Fibroblast of peridontal ligament (primary cell): ENCODE results near the gene RAPGEF1.
A peak's percentile ranks its signal among the peaks of the same experiment; 100 is the strongest.

ENCODE experiments used
- DNase-seq: peaks from one replicate; pipeline ENCODE4 v3.0.0-alpha.2; 2010; ENCODE audit errors: extremely low read depth

The RAPGEF1 gene

DNA sequence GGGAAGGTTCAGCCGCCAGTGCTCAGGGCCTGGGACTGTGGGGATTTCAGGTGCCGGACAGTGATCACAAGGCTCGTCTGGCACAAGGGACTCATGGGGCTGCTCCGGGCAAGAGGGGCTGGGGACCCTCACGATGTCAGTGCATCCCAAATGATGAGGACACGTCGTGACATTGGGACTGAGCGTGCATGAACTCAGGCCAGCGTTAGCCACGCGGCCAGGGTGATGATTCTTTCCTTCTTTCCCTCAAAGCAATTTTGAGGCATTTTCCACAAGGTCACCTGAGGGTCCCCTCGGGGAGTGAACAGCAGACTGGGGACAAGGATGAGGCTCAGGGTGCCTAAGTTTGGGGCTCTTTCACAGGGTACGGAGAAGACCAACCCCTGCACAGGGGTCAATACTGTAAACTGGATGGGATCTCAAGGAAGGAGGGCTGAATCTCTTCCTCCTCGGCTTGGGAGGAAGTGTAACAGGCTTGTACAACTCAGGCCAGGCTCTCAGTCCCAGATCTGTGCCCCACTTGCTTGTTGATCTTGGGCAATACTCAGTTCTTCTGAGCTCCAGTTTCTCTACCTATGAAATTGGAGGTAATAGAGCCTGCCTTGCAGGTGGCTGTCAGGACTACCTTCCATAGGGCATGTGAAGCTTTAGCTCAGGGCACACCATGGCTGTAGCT lies 116.1 kb downstream of the RAPGEF1 start:
- no peak for DNase-seq

DNA sequence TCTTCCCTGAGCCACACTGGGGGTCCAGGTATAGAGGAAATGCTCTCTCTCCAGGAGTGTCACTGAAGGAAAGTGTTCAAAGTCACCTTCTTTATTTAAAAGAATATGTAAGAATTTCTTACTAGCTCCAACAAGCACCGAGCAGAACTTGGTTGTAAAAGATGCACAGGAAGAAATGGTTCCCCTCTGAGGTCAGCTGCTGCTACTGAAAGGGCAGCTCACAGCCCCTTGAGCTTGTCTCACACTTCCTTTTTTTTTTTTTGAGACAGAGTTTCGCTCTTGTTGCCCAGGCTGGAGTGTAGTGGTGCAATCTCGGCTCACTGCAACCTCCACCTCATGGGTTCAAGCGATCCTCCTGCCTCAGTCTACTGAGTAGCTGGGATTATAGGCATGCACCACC lies 117.4 kb downstream of the RAPGEF1 start:
- DNase-seq, result no peak

DNA sequence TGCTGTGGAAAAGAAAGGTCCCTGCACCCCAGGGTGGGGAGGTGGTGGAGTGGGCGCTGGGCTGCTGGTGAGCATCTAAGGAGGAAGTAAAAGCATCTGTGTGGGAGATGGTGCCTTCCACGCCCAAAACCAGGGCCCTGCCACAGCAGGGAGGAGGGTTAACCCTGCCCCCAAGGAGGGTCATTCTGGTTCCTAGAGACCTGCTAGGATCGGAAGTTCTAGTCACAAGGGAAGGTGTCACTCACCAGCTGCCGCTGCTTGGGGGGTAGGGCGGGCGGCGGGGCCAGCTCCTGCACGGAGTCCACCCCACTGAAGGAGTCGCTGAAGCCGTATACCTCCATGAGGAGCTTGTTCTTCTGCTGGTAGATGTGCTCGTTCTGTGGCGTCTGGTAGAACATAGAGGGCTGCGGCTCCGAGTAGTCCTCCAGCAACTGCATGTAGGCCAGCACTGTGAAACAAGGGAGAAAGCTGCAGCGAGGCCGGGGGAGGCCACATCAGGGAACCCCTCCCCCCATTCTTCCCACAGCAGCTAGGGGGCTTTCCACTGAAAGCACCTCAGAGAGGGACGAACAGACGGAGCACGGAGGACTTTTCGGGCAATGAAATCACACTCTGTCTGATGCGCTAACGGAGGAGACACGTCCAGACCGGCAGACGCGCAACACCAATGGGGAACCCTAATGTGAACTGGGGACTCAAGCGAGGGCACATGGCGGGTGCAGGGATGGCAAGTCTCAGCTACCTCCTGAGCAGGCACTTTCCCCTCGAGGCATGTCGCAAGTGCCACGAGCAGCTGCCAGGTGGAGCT lies 118.1 kb downstream of the RAPGEF1 start:
- DNase-seq, result no peak

GRCh38 chr9:131620764-131621520 lies 118.9 kb downstream of the RAPGEF1 start:
- no peak for DNase-seq

DNA sequence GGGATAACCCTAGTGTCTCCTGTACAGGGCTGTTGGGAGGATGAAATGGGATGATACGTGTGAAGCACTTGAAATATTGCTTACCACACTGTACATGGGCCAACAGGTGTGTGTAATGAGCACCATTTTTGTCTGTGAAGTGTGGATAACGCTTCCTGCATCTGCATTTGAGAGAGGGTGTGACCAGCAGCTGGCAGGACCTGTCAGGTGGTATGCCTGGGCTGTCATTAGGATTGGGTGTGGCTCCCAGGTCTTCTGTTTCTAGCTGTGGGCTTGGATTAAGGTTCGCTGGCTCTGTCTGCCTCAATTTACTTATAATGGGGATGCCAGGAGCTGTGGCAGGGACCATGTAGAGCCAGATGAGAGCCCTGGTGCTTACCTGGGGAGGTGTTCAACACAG lies 120.2 kb downstream of the RAPGEF1 start:
- no peak for DNase-seq

DNA sequence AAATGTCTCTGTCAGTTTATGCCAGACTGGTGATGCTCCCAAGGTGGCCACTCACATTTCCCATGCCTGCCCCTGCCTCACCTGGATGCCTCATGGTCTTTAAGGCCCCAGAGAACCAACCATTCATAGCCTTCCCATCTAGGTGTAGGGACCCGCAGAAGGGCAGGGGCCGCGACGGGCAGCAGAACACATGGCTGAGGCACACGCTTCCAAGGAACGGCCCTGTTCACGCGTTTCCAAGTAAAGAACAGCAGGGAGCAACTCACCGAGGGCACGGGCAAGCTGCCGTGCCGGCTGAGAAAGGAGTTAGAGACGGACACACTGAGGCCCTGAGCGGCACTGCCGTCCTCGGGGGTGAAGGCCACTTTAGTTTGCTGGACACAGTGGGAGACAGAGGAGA lies 121.1 kb downstream of the RAPGEF1 start:
- no peak for DNase-seq

GRCh38 chr9:131618071-131618479 lies 121.8 kb downstream of the RAPGEF1 start:
- DNase-seq, result no peak

- no peak for DNase-seq
These were observed 122.3 kb downstream of the RAPGEF1 start for GRCh38 chr9:131617611-131618010.

DNA sequence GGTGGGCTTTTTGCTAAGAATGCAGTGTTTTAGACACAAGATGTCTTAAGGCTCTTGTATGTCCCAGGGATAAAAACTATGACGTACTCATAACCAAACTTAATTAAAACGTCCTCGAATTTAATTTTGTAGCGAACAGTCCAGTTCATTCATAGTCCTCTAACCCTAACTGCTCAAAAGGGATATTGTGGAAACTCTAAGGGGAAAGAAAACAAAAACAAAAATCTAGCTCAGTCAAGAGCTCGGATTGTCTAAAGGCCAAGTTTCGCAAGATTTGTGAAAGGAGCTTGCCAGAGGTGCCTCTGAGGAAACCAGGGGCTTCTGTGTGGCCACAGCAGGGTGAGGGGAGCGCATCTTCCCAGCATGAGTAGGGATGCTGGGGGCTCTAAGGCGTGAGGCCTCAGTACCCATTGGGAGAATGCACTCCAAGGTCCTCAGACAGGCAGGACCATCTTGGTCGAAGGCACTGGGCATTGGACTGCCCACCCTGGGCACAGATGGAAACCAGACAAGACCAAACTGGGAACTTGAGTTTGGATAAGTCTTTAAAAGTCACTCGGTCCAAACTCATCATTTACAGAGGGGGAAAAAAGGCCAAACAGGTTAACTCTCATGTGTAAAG lies 122.8 kb downstream of the RAPGEF1 start:
- DNase-seq, result peak; percentile 15

GRCh38 chr9:131614340-131614915 lies 125.4 kb downstream of the RAPGEF1 start:
- no peak for DNase-seq

DNA sequence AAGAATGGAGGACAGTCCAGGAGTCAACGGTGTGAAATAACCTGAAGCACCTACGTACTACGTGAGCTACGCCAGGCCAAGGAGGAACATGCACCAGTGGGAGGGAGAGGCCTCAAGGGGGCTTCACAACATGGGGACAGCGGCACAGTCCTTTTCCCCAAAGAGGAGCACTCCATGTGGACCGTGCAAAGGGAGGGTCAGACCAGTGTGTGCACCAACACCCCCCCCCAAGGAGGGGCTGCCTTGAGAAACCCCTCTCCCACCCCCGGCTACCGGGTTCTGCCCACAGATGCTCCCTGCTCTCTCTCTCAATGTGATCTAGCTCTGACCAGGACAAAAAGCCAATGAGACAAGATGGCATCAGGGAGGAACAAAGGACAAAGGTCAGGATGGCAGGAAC lies 126.0 kb downstream of the RAPGEF1 start:
- DNase-seq, result no peak

DNA sequence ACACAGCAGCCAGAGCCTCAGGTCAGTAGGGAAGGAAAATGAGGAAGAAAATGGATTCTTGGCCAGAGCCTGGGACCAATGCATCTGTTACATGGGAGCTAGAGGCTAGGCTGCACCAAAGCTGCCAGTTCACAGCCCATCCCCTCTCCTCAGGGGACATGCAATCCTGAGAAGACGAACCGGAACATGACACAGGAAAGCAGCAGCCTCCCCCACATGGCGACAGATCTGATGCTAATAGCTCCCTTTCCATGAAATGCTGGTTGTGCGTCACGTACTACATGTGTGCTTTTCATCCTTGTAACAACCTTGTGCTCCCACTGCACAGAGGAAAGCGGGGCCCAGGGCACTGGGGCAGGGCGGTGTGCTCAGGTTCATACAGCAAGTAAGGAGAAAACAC lies 127.0 kb downstream of the RAPGEF1 start:
- DNase-seq, result no peak

DNA sequence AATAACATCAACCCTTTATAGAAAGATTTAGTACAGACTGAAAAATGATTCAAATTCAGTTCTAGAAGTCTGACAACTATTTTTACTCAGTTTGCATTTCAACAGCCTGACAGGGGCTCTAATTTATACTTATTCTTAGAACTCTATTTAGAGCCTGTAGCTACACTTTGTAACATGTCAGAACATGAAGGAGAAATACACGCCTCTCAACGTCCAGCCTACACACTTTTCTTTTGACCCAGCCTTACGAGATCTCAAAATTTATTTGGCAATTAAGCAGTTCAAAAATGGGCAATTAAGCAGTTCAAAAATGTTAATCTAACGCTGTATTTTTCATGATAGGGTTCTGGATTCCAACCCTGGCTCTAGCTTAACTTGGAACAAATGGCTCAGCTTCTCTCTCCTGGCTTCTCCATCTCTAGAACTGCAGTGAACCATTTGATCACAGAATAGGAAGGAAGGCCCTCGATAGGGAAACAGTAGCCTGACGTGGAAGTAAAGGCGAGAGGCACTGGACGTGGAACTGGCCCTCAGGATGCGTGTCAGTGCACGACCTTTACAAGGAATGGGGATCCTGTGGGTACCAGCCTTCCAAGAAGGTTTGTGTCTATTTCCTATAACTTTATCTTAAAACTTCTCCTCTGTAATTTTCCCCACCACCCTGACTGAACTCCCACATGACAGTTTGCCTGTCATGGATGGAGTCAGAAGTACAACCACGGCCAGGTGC lies 128.1 kb downstream of the RAPGEF1 start:
- no peak for DNase-seq

DNA sequence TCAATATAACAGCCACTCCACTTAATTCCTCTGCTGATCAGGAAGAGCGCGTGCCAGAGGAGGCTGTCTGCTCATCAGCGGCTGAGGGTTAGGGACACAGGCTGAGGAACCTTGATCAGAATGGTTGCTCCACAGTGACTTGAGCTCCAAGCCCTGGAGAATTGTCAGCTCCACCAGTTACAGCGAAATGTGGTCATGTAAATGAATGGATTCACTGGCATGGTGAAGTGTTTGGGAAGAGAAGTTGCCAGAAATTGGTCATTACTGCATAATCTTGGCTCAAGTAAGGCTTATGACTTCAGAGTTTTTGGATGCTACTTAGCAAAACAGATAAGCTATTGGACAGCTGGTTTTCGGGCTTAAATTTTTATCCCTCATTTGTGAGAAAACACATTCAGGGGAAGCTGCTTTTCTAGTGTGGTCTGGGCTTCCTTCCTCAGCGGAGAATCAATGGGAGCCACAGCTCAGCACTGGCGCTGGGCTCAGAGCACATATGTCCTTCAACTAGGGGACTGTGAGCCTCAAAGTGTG lies 129.6 kb downstream of the RAPGEF1 start:
- DNase-seq, result peak; percentile 95

- peak; percentile 80 for DNase-seq
These were observed 130.6 kb downstream of the RAPGEF1 start for GRCh38 chr9:131609099-131609830.

DNA sequence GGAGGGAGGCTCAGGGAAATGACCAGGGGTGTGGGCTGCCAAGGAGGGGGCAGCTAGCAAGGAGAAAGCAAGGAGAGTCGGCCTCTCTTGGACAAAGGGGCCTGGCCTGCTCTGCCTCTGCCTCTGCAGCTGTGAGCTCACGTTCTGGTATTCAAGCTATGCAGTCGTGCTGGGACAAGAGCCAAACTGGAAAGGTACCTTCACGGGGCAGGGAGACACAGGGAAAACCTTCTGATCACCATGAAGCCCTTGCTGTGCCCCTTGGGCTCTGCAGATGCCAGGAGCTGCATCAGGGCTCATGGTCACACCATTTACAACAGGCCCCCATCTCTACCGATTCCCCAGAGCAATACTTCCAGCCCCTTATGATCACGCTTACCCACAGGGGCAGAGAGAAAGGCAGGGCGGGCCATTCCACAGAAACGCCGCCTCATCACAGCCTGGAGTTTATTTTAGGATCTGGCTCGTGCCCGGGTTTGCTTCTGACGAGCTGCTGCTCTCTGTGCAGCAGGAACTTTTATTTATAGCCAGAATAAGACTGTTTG lies 131.3 kb downstream of the RAPGEF1 start:
- peak; percentile 88 for DNase-seq

- no peak for DNase-seq
These were observed 132.3 kb downstream of the RAPGEF1 start for GRCh38 chr9:131607591-131607990.

DNA sequence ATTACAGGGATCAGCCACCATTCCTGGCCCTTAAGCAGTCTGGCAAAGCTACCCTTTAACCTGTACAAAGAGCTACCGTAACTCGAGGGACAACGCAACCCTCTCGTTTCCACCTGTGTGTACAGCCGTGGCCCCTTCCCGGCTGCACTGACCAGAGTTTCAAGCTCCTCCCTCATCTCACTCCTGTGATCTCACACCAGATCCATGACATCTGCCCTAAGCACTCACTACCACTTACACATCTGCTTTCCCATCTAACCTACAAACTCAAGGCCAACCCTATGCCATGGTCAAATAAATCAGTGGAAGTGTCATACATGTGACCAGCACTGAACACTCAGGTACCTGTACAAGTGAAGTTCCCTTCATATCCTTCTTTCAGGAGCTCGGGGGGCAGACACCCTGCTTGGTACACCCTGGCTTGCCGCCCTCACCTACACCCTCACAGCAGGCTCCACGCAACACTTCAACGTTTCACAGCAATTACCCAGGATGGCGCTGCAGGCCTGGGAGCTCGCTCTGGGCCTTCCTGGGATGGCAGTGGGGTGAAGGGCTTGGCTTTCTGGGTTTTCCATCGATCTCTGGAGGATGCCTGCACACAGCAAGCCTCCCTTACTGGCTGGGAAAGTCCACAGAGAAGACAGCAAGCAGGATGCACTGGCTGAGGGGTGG lies 132.8 kb downstream of the RAPGEF1 start:
- no peak for DNase-seq
